Right lobe of liver (tissue), 4 donors: ENCODE measurements around the gene ITGA7.

Experiments
- CTCF ChIP-seq, 4 donors: fragments of 200-600 bp in 3 of 4; fragments of 450-650 bp in 1 of 4; IDR thresholded peaks; one replicate each; pipeline versions ENCODE4 v1.5.1 to v1.8.0; 2016 to 2022; ENCODE audit warnings: antibody characterized with exemption in 4 of 4, mild to moderate bottlenecking in 2 of 4
- POLR2A ChIP-seq: fragments of 450-650 bp; IDR thresholded peaks from one replicate; pipeline ENCODE4 v1.6.1; 2017; ENCODE audit warnings: antibody characterized with exemption, mild to moderate bottlenecking
- donor health status: DM: no; HTN: no; CAD: no.
- donor health status: DM: no; HTN: no; CAD: no.
- donor health status: DM: no; HTN: yes; CAD: no.

DNA sequence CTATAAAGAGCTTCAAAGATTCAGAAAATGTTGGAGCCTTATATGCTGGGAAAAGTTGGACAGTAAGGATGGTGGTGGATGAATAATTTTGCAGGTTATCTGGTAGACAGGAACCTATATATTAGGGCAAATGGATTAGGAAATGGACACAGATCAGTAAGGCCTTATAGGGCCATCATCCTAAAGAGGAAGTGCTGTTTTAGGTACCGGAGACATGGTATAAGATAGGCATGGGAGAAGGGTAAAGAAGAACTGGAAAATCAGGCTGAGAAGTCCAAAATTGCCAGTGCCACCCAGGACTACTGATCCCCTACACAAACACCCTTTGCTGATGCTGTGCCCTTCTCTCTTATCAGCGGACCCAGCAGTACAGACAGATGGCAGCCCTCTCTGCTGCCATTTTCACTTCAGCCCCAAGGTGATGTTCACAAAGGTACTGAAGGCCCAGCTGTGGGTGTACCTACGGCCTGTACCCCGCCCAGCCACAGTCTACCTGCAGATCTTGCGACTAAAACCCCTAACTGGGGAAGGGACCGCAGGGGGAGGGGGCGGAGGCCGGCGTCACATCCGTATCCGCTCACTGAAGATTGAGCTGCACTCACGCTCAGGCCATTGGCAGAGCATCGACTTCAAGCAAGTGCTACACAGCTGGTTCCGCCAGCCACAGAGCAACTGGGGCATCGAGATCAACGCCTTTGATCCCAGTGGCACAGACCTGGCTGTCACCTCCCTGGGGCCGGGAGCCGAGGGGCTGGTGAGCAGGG, 40.7 kb upstream of the ITGA7 start:
- TF ChIP-seq POLR2A (no peak), CTCF (IDR thresholded peaks at IDR 0.05) (no peak)
